HL-60/S4 (cell line): ENCODE measurements around the gene R3HCC1L.
"Not testable (repeated sequence)": the region's sequence is repeated elsewhere in the genome, so short reads cannot be mapped to it uniquely, and the experiment has no call there.

Experiments
- in situ Hi-C: fragments of 300-500 bp; cut with MboI; formaldehyde crosslinking; loops from 2 replicates; pipeline ENCODE4 v1.14.3; 2022; ENCODE audit warnings: low sequenced_read_pairs

The R3HCC1L gene

DNA sequence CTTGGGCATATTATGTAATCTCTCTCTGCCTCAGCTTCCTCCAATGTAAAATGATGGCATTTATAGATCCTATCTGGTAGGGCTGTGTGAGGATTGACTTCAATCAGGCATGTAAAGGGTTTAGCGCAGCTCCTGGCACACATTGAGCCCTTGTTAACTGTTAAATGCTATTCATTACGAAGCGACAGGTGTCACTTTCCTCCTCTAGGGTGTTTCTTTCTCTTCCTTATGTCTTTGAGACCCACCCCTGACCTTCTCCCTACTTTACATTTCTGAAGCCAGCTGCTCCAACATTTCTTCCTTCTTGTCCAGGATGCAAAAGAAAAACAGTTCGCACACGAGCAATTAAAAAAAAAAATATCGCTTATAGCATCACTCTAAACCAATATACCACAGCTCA lies 5.7 kb upstream of the R3HCC1L start:
- in situ Hi-C loops: no loop called here

DNA sequence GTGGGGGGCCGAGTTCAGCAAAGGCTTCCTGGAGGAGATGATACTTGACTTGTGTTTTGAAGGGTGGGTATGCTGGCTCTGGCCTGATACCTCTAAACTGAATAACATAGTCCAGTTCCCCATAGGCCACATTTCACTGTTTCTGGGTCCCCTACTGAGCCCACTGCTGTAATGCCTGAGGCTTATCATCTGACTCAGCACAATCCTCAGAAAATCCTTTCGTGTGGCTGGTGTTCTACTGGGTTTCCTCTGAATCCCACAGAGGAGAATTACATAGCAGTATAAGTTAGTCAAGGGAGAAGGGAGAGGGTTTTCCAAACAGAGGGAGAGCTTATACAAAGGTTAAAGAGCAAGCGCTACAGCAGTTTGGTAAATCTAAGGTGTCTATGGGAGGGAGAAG lies 2.8 kb upstream of the R3HCC1L start:
- in situ Hi-C loops: no loop called here

DNA sequence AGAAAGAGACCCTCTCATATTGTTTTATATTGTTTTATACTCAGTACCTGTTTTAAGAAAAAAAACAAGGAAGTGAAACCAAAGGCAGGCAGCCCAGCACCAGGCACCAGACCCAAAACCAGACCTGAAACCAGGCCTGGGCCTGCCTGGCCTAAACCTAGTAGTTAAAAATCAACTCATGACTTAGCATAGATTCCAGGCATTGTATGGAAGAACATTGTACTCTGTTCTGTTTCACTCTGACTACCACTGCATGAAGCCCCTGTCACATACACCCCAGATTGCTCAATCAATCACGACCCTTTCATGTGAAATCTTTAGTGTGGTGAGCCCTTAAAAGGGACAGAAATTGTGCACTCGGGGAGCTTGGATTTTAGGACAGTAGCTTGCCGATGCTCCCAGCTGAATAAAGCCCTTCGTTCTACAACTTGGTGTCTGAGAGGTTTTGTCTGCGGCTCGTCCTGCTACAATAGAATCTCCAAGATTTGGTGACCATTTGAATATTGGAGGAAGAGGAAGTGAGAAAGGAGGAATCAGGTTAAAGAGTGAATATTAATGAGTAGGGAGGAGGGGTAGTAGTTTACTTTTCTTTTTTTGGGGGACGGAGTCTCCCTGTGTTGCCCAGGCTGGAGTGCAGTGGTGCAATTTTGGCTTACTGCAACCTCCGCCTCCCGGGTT lies 1.2 kb upstream of the R3HCC1L start:
- in situ Hi-C loops: not testable (repeated sequence)

DNA sequence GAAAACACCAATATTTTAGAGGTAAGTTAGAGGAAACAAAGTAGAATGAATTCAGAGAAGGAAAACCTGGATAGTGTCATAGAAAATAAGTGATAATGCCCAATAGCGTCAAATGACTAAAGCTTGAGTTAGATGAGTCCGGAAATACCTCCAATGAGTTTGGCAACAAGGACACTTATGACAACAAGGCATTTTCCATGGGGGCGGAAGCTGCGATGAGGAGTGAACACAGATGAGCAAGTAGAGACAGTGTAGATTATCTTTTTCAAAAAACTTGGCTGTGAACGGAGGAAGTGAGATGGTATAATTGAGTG lies 383 bp upstream of the R3HCC1L start:
- in situ Hi-C loops: no loop called here

DNA sequence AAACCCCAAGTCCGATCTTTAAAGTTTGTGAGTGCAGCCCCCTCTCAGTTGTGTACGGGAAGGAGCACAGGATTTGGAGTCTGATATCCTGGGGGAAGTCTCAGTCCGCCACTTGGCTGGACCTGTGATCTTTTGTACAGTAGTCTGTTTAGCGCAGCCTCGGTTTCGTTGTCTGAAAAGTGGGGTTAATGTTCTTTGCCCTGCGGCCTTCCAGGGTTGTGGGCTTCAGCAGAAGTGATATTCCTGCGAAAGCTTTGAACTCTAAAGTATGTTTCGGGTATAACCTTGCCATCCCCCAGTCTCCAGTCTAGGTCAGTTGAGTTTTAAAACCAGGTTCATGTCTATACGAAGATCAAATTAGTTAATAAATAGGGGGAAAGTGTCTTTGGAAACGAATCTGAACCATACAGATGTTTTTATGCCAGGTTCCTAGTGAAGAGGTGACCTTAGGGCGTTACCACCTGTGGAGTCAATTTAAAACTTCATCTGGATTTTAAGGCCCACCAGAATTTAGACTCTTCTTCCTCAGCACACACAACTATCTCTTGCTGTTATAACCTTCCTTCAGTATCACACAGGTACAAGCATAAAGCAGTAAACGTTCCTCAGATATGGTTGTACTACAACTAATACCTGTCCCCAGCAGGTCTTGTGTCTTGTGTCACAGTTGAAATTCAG lies 904 bp downstream of the R3HCC1L start:
- in situ Hi-C loops: no loop called here

DNA sequence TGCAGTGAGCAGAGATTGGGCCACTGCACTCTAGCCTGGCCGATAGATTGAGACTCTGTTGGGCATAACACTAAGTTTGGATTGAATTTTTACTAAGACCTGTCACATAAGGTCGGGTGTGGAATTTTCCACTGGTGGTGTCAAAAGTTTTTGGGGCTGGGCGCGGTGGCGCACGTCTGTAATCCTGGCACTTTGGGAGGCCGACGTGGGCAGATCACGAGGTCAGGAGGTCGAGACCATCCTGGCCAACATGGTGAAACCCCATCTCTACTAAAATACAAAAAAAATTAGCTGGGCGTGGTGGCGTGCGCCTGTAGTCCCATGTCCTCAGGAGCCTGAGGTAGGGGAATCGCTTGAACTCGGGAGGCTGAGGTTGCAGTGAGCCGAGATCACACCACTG lies 2.3 kb downstream of the R3HCC1L start:
- in situ Hi-C loops: not testable (repeated sequence)

DNA sequence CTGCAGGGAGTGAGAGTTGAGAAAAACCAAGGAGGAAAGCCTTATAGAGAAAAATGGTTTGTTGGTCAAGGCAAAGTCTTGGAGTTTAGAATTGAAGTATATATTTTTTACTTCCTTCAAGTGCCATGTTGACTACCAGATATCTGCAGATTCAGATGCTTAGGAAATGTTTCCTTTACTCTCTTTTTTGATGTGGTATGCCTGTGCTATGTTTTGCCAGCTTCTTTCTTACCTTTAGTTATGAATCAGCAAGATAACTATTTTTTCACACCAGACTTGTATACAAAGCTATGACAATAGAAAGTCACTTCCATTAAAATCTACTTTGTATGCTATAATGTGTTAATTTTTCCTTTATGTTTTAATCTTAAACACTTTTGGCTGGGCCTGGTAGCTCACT lies 3.6 kb downstream of the R3HCC1L start:
- in situ Hi-C loops: no loop called here

DNA sequence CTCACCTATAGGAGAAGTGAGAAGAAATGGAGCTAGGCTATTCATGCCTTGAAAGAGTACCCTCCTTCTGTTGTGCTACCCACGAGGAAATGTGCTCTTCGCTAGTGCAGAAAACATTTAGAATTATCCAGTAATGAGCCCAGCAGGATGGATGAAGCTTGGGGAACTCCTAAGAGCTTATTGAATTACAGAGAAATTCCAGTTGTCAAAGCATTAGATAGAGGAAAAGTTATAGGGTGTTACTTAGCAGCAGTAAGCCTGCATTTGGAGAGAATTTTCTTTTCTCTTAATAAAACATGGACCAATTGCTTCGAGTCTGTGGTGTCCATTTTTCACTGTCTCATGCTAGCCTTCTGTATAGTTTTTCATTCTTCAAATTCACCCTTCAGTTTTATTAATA lies 5.0 kb downstream of the R3HCC1L start:
- in situ Hi-C loops: no loop called here

DNA sequence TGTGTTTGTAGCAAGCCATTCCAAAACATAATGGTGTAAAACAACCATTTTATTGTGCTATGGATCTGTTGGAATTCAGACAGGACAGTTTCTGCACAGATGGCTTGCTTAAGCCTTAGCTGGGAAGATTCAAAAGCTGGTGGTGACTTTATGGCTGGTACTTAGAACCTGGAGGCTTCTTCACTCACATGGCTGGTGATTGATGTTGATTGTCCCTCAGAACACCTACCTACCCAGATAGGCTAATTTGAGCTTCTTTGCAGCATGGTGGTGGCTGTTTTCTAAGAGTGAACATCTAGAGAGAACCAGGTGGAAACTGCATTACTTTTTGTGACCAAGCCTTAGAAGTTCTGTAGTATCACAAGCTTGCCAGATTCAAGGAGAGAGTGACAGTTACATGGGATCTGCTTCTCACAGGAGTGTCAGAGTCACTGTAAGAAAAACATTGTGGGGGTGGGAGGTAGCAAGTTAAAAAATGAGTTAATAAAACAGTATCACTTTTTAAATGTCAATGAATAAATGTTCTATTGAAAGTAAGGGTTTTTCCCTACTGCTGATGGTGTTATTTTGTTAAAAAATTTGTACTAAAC lies 7.1 kb downstream of the R3HCC1L start:
- in situ Hi-C loops: no loop called here

DNA sequence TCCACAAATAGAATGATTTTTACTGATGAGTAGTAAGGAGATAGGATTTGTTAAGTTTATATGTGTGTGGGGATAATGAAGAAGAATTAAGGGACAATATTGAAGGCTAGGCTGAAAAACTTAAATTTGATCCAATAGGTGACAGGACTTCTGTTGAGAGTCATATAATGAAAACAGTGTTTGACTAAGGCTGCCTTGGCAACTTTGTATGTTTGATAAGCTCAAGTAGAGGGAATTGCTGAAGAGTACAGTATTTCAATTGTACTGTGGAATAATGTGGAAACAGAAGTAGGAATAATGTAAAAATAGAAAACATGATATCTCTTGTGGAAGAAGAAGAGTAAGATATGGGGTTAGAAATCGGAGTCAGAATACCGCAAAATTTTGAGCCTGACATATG lies 10.5 kb downstream of the R3HCC1L start:
- in situ Hi-C loops: no loop called here

DNA sequence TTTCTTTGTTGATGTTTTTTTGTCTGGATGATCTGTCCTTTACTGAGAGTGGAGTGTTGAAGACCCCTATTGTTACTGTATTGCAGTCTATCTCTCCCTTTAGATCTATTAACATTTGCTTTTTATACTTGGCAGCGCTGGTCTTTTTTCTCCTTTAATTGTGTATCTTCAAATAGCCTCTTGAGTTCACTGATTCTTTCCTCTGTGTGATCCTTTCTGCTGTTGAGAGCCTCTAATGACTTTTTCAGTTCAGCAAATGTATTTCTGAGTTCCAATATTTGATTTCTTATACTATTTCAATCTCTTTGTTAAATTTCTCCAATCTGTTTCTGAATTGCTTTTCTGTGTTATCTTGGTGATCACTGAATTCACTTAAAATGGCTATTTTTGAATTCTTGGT lies 15.4 kb downstream of the R3HCC1L start:
- in situ Hi-C loops: no loop called here

DNA sequence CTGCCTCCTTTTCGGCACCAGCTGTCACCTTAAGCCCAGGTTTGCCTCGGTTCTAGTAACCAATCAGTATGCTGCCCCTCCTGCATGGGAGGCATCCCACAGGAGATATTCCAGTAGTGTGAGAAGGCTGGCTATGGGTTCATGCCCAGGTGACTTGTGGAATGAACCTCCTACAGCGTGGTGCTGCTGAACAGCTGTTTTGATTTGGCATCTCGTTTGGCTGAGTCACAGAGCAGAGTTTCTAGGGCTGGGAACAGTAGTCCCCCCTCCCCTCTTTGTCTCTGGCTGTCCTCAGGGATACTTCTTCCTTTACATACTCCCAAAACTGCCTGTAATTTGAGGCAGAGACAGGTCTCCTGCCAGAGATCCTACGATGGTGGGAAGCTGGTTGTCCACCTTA lies 16.1 kb downstream of the R3HCC1L start:
- in situ Hi-C loops: no loop called here

DNA sequence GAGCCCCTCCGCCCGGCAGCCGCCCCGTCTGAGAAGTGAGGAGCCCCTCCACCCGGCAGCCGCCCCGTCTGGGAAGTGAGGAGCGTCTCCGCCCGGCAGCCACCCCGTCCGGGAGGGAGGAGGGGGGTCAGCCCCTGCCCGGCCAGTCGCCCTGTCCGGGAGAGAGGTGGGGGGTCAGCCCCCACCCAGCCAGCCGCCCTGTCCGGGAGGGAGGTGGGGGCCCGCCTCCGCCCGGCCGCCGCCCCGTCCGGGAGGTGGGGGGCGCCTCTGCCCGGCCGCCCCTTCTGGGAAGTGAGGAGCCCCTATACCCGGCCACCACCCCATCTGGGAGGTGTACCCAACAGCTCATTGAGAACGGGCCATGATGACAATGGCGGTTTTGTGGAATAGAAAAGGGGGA lies 18.3 kb downstream of the R3HCC1L start:
- in situ Hi-C loops: not testable (repeated sequence)

DNA sequence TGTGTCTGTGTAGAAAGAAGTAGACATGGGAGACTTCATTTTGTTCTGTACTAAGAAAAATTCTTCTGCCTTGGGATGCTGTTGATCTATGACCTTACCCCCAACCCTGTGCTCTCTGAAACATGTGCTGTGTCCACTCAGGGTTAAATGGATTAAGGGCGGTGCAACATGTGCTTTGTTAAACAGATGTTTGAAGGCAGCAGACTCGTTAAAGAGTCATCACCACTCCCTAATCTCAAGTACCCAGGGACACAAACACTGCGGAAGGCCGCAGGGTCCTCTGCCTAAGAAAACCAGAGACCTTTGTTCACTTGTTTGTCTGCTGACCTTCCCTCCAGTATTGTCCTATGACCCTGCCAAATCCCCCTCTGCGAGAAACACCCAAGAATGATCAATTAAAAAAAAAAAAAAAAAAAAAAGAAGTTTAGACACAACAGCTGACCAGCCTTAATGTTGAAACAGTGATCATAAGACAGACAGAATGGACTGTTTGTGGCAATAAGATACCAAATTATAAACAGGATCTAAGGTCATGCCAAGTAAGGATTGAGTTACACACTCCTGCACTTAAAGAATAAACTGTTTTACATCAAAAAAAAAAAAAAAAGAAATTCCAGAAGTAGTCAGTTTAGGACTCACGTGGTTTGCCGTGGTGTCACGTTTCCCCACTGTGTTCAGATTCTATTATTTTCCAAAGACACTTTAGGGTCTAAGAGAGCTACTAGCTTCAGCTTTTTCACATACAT lies 18.9 kb downstream of the R3HCC1L start:
- in situ Hi-C loops: not testable (repeated sequence)

DNA sequence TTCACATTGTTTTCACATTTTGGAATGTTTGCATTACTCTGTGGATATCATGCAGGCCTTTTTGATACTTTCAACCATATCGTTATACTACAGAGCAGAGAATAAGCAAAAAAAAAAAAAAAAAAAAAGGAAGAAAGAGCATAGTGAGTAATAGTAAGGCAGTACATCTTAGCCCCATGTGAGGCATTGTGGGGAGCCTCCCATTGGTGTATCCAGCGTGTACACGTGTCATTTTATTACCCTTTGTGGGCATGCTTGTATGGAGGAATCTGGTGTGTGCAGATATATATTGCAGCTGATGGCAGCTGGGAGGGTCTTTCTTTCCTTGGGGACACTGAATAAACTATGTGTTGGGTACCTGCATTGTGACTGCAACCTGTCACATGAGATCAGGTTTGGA lies 19.6 kb downstream of the R3HCC1L start:
- in situ Hi-C loops: no loop called here

DNA sequence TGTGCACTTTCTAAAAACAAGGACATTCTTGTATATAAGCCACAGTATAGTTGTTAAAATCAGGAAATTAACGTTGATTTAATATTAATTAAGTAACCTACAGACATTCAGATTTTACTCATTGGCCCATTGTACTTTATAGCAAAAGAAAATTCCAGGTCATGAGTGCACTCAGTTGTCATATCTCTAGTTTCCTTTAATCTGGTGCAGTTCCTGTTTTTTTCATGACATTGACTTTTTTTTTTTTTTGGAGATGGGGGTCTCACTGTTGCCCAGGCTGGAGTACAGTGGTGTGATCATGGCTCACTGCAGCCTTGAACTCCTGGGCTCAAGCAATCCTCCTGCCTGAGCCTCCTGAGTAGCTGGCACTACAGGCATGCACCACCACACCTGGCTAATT lies 24.1 kb downstream of the R3HCC1L start:
- in situ Hi-C loops: no loop called here

DNA sequence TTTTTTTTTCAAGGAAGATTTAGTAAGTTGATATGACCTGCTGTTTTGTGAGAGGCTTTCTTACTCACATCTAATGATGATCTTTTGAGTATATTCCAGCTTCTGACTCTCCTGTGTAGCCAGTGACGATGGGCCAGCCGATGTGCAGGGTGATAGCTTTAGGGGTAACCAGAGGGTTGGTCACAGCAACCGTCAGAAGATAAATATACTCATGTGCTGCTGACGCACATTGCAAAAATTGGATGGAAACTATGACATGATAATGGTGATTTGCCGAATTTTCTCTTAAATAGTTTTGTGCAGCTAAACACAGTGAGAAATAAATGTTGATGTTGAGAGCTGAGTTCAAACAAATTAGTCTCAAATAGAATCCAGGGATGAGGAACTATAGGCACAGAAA lies 29.5 kb downstream of the R3HCC1L start:
- in situ Hi-C loops: no loop called here

DNA sequence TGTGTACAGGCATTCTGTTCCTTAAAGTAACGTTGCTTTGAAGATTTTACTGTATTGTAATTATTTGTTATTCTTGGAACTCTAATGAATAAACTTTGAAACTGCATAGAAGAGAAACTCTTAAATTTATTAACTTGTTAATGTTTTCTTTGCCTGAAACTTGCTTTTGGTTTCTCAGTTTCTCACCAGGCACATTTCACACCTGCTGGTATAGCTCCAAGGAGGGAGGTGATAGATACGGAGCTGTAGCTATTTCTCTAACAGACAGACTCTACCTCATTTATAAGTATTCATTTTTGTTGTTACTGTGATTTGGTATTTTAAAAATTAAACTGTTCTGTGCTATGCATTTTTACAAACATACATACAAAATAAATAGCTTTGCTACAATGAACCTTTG lies 32.7 kb downstream of the R3HCC1L start:
- in situ Hi-C loops: no loop called here

DNA sequence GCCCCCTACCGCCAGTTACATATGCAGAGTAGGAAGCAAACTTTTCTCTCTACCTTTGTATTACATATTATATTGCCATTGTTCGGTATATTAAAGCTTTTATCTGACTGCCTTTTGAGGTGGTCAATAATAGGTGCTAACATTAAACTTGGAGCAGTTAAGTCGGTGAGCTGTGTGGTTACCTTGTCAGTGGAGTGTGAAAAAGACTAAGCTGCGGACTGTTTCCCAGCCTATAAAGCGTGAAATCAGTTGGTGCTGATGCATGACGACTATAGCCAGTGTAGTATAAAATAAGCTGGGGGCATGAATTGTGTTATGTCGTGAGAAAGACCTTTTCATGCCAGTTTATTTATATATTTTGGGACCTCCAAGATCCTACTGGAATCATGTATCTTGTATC lies 33.7 kb downstream of the R3HCC1L start:
- in situ Hi-C loops: no loop called here

DNA sequence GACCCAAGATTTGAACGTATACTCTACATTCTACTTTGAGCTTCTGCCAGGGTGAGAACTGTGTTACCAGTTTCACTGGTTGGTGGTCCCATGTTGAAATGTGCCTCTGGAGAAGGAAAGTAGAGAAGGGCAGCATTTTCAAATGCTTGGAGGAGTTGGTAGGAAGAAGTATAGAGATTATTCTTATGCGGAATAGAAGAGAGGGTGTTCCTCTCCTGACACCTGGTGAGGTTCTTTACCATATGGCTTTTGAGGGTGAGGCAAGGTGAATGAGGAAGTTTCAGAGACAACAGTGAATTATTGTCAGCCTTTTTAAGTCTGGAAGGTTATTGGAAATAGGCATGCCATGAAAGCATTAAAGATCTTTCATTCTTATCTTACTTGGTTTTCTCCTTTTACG lies 34.3 kb downstream of the R3HCC1L start:
- in situ Hi-C loops: no loop called here

DNA sequence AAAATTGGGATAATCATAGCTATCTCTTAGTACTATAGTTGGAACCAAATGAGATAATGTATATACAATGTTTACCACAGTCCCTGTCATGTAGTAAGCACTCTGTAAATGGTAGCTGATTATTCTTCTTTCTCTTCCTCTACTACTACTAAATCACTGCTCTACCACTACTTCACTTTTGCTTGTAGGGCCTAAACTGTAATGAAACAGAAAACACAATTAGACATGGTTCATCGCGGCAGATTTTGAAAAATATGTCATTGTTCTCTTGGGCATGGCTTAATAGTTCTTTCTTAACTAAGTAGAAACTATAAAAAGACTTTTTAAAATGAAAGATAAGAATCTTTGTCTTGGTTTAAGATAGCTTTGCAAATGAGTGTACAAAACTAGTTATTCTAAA lies 34.9 kb downstream of the R3HCC1L start:
- in situ Hi-C loops: no loop called here
